ENCODE results near the gene DDX23.

- TF ChIP-seq CTCF (IDR thresholded peaks at IDR 0.05; ENCODE audit: insufficient read depth, low read length, poor library complexity, severe bottlenecking) (no peak), EZH2phosphoT487 (conservative IDR thresholded peaks at IDR 0.05; ENCODE audit: low read length) (no peak)
Measured at GRCh38 chr12:48861111-48861510, 9.1 kb upstream of the DDX23 start.

Measured in SU-DHL-6 (cell line).